BLaER1 (cell line): Measurements from ENCODE around the gene MUC4.
A peak's percentile ranks its signal among the peaks of the same experiment; 100 is the strongest.

Experiments used
- H3K27ac ChIP-seq: shearing (Covaris generic); formaldehyde crosslinking; 2 replicates; pipeline ENCODE4 v1.8.1; 2022
- H3K27me3 ChIP-seq: shearing (Covaris generic); formaldehyde crosslinking; 2 replicates; pipeline ENCODE4 v1.8.1; 2022
- H3K36me3 ChIP-seq: shearing (Covaris generic); formaldehyde crosslinking; 2 replicates; pipeline ENCODE4 v1.8.1; 2022
- H3K4me1 ChIP-seq: shearing (Covaris generic); formaldehyde crosslinking; 2 replicates; pipeline ENCODE4 v1.8.1; 2022
- H3K4me2 ChIP-seq: shearing (Covaris generic); formaldehyde crosslinking; 2 replicates; pipeline ENCODE4 v1.8.1; 2022
- H3K4me3 ChIP-seq: shearing (Covaris generic); formaldehyde crosslinking; 2 replicates; pipeline ENCODE4 v1.8.1; 2022
- H3K9ac ChIP-seq: shearing (Covaris generic); formaldehyde crosslinking; 2 replicates; pipeline ENCODE4 v1.8.1; 2022
- H3K9me3 ChIP-seq: shearing (Covaris generic); formaldehyde crosslinking; 2 replicates; pipeline ENCODE4 v1.8.1; 2022
- H4K20me1 ChIP-seq: shearing (Covaris generic); formaldehyde crosslinking; 2 replicates; pipeline ENCODE4 v1.8.1; 2022
- Cebpa-rat ChIP-seq: shearing (Covaris generic); IDR thresholded peaks from 2 replicates; pipeline ENCODE4 v1.8.1; 2022

The MUC4 gene

DNA sequence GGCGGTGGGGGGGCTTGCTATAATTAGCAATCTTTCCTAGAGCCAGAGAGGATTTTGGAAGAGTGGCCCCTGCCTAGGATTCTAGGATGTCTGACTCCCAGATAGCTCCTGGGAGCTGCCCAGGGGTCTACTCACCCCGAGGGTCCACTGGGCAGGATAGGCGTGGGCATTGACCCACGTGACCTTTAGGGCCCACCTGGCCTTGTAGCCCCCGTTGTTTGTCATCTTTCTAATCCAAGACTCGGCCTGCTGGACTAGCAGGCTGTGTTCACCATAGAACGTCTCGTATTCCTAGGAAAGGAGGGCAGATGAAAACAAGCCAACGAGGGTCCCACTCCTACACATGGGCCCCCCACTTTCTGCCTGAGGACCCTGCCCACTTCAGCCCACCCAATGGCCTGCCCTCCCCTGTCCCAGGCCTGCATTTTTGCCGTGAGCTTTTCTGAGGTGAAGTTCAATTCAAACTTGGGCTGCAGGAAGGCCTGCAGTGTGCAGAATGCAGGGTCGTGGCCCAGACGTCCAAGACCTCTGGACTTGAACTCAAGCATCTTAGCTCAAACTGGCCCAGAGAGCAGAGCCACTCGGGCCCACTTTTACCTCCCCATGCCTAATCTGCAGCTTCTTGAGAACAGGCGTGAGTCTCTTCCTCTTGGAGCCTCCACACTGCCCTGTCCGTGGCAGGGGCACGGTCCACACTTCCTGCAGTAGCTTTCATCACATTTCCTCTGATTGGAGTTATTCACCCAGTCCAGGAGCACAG lies 41.5 kb downstream of the MUC4 start:
- no peak overlapping the region for H3K4me3 ChIP-seq
- no peak overlapping the region for H3K27ac ChIP-seq
- H3K9me3 ChIP-seq = peaks cover 5% of the 10 kb centered on the region; the same call in 1 of the 2 replicates
- no peaks in the 10 kb centered on the region for H3K4me1 ChIP-seq
- no peak overlapping the region for H3K9ac ChIP-seq
- H3K4me2 ChIP-seq = no peak overlapping the region
- H4K20me1 ChIP-seq = no peaks in the 10 kb centered on the region
- no peaks in the 10 kb centered on the region for H3K36me3 ChIP-seq
- H3K27me3 ChIP-seq = no peaks in the 10 kb centered on the region
- no peak for TF ChIP-seq Cebpa-rat

DNA sequence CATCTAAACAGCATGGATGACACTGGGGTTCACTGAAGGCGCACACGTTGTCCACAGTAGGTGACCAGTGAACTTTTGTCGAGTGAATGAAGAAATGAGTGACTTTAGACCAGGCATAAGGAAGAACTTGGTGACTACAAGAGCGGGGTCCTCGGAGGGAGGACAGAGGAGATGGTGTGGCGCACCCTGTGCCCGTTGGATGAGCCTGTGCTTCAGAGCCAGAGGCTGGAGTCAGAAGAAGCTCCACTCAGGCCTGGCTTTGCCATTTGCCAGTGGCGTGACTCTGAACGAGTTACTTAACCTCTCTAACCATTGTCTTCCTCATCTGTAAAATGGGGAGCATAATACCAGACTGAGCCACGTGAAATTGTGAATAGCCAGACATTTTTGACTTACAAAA lies 42.2 kb downstream of the MUC4 start:
- H3K4me3 ChIP-seq = no peak overlapping the region
- no peaks in the 10 kb centered on the region for H3K27me3 ChIP-seq
- H3K9me3 ChIP-seq = peaks cover 5% of the 10 kb centered on the region; the same call in 1 of the 2 replicates
- no peak overlapping the region for H3K4me2 ChIP-seq
- peaks cover 2% of the 10 kb centered on the region for H3K4me1 ChIP-seq
- no peak for TF ChIP-seq Cebpa-rat
- no peaks in the 10 kb centered on the region for H3K36me3 ChIP-seq
- H4K20me1 ChIP-seq = no peaks in the 10 kb centered on the region
- H3K9ac ChIP-seq = no peak overlapping the region
- no peak overlapping the region for H3K27ac ChIP-seq

DNA sequence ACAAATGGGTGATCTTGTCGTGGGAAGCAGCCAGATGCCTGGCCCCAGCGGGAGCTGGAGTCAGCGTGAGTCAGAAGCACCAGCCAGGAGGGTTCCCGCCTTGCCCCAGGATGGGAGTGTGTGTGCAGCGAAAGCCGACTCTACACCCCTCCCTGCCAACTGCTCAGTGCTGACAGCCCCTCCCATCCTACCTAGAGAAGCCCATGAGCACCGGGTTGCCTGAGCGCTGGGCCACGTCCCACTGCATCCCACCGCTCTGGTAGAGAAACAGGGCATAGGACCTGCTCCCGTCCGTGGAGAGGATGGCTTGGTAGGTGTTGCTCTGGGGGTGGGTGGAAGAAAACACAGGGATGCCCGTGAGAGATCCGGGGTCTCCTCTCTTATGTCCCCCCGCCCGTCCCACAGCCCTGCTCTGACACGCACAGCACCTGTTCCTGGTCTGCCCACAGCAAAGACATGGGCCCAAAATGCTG lies 42.9 kb downstream of the MUC4 start:
- H3K9me3 ChIP-seq = peaks cover 5% of the 10 kb centered on the region; the same call in 1 of the 2 replicates
- H3K9ac ChIP-seq = no peak overlapping the region
- H3K4me1 ChIP-seq = peaks cover 9% of the 10 kb centered on the region
- no peak overlapping the region for H3K4me2 ChIP-seq
- H3K4me3 ChIP-seq = no peak overlapping the region
- no peak overlapping the region for H3K27ac ChIP-seq
- H3K27me3 ChIP-seq = no peaks in the 10 kb centered on the region
- no peak for TF ChIP-seq Cebpa-rat
- H4K20me1 ChIP-seq = no peaks in the 10 kb centered on the region
- no peaks in the 10 kb centered on the region for H3K36me3 ChIP-seq

DNA sequence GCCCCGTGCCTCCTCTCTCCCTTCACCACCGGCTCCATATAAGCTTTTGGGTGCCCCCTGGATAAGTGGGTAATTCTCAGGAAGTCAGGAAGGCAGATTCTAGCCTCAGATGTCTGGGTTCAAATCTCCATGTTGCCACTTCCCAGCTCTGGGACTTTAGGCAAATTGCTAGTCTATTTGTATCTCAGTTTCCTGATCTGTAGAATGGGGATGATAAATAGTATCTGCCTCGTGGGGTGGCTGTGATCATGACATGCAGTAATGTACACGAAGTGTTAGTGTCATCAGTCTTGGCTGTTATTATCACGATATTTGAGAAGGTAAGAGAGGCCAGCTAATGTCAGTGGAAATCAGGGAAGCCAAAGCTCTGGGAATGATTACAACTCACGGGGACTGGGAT lies 43.3 kb downstream of the MUC4 start:
- TF ChIP-seq Cebpa-rat = no peak
- H4K20me1 ChIP-seq = no peaks in the 10 kb centered on the region
- no peaks in the 10 kb centered on the region for H3K36me3 ChIP-seq
- H3K4me1 ChIP-seq = peaks cover 13% of the 10 kb centered on the region
- H3K27ac ChIP-seq = no peak overlapping the region
- H3K27me3 ChIP-seq = no peaks in the 10 kb centered on the region
- no peak overlapping the region for H3K4me2 ChIP-seq
- H3K9ac ChIP-seq = no peak overlapping the region
- H3K4me3 ChIP-seq = no peak overlapping the region
- peaks cover 5% of the 10 kb centered on the region; the same call in 1 of the 2 replicates for H3K9me3 ChIP-seq

DNA sequence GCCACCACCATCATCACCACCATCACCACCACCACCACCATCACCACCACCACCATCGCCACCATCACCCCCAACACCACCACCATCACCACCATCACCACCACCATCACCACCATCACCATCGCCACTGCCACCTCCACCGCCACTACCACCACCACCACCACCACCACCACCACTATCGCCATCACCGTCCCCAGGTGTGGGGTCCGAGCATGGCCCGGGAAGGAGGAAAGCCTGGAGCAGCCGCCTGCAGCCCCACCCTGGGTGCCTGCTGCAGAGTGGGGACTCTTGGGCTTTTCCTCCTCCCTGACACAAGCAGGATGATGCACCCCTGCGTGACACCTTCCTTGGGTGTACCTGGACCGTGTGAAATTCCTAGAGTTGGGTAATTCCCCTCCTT lies 43.9 kb downstream of the MUC4 start:
- H4K20me1 ChIP-seq = no peaks in the 10 kb centered on the region
- H3K4me1 ChIP-seq = peaks cover 19% of the 10 kb centered on the region
- H3K9me3 ChIP-seq = peaks cover 5% of the 10 kb centered on the region; the same call in 1 of the 2 replicates
- no peak for TF ChIP-seq Cebpa-rat
- H3K27me3 ChIP-seq = no peaks in the 10 kb centered on the region
- no peak overlapping the region for H3K9ac ChIP-seq
- no peak overlapping the region for H3K4me3 ChIP-seq
- H3K4me2 ChIP-seq = no peak overlapping the region
- H3K27ac ChIP-seq = no peak overlapping the region
- no peaks in the 10 kb centered on the region for H3K36me3 ChIP-seq

DNA sequence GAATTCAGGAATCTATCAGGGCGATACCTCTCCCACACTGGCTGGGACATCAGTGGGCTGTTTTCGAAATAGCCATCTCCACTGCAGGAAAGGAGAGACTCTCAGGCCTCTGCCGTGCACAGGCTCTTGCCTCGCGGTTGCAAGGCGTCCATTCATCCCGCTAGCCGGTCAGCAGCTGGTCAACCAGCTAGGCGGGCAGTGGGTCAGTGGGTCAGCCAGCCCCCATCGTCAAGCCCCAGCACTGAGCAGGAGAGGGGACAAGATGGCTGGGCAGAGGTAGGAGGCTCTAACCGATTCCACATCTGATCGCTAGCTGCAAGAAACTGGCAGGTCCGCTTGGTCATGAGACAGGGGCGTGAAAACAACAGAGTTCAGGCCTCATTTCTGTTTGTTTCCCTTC lies 45.1 kb downstream of the MUC4 start:
- Histone ChIP-seq H3K27me3 (no peaks in the 10 kb centered on the region), H3K4me3 (no peak overlapping the region), H3K36me3 (no peaks in the 10 kb centered on the region), H3K4me2 (no peak overlapping the region), H3K9me3 (peaks cover 5% of the 10 kb centered on the region; the same call in 1 of the 2 replicates), H3K4me1 (peaks cover 31% of the 10 kb centered on the region), H3K27ac (no peak overlapping the region), H4K20me1 (no peaks in the 10 kb centered on the region), H3K9ac (no peak overlapping the region)
- TF ChIP-seq Cebpa-rat = no peak

DNA sequence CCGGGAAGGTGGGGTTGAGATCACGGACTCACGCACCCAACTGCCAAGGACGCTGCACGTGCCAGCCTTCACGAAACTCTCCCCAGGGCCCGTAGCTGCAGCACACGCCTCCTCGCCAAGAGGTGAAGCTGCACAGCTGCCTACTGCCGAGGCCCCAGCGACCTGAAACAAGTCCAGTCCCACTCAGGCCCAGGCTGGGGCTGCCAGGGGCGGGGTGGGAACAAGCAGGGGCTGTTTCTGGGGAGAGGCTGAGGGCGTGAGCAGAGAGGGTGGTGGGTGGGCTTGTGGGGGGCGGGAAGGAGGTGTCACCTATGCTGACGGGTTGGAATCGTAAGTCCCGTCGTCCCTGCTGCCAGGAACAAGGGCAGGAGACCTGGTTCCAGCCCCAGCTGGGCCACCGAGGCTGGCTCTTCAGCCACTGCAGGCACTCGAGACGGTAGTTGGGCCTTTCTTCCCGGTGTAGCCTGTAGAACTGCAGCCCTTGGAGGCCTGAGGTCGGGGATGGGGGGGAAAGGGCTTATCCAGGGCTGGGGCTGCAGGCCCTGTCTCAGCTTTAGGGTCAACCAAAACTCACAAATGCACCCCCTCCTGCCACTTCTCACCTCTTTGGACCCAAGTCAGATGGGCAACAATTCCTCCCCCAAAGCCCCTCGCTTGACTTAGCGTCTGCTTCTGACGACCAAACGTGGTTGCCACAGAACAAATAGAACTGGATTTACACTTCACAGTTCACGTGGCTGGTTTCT lies 46.6 kb downstream of the MUC4 start:
- 0 out of 2 replicates have a peak, but pooled peaks cover 6% of the 10 kb centered on the region for H4K20me1 ChIP-seq

DNA sequence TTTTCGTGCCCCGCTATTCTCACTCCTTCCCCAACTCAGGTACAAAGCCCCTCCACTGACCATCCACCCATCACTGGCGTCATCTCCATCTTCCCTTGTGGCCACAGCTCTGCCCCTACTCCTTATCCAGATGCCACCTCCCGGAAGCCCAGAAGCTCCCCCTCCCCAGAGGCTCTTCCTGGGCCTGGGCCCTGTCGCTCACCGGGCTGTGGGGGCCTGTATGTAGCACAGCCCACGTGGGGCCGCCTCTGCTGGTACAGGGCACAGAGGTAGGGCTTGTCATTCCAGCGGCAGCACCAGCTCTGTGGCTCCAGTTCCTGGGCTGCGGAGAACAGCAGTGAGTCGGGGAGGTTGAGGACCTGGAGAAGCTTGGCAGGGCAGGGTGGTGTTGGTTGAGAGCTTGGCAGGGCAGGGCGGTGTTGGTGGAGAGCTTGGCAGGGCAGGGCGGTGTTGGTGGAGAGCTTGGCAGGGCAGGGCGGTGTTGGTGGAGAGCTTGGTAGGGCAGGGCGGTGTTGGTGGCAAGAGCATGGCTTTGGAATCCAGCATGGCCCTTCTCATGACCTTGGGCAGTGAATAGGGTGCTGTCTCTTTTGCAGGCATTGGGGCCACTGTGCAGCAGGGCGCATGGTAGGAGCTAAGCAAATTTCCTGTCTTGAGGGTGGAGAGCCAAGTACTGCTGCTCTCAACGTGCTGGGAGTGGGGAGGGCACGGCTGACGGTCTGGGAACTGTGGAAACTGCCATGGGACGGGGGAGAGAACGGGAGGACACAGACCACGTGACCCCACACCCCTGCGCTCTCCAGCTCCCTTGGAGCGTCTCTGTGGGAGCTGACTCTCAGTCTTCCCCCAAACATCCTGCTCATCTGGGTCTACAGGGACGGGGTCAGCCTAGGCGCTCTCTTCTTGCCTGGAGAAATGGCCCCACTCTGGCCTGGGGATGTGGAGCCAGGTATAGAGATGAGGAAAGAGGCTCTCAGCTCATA lies 47.6 kb downstream of the MUC4 start:
- H3K9me3 ChIP-seq = peaks cover 5% of the 10 kb centered on the region; the same call in 1 of the 2 replicates
- no peaks in the 10 kb centered on the region for H3K27me3 ChIP-seq
- no peak overlapping the region for H3K9ac ChIP-seq
- 0 out of 2 replicates have a peak, but pooled peaks cover 6% of the 10 kb centered on the region for H4K20me1 ChIP-seq
- TF ChIP-seq Cebpa-rat = no peak
- H3K27ac ChIP-seq = no peak overlapping the region
- peaks cover 43% of the 10 kb centered on the region for H3K4me1 ChIP-seq
- H3K4me2 ChIP-seq = peak overlapping the region; percentile 87
- H3K36me3 ChIP-seq = no peaks in the 10 kb centered on the region
- no peak overlapping the region for H3K4me3 ChIP-seq

More for the DNA sequence above, 46.6 kb downstream of the MUC4 start:
- Histone ChIP-seq H3K4me2 (no peak overlapping the region), H3K4me3 (no peak overlapping the region), H3K9ac (no peak overlapping the region), H3K9me3 (peaks cover 5% of the 10 kb centered on the region; the same call in 1 of the 2 replicates), H3K4me1 (peaks cover 43% of the 10 kb centered on the region), H3K27me3 (no peaks in the 10 kb centered on the region), H3K36me3 (no peaks in the 10 kb centered on the region), H3K27ac (no peak overlapping the region)
- TF ChIP-seq Cebpa-rat = no peak
